Erythroblast (primary cell): Measurements from ENCODE around the gene C2orf80.
A peak's percentile ranks its signal among the peaks of the same experiment; 100 is the strongest.
"Not testable (repeated sequence)": the region's sequence is repeated elsewhere in the genome, so short reads cannot be mapped to it uniquely, and the experiment has no call there.

Experiments used
- DNase-seq, 2 experiments: peaks; one replicate each; lab custom pipeline; 2025; lab: John Stamatoyannopoulos, UW
- GATA1 ChIP-seq: IDR thresholded peaks from 2 replicates; pipeline ENCODE4 v1.6.1; 2011; ENCODE audit warnings: low read depth, mild to moderate bottlenecking, control low read depth, low read length, moderate library complexity
- POLR2A ChIP-seq: IDR thresholded peaks from 2 replicates; pipeline ENCODE4 v1.6.1; 2011; ENCODE audit warnings: mild to moderate bottlenecking, low read length

The C2orf80 gene

DNA sequence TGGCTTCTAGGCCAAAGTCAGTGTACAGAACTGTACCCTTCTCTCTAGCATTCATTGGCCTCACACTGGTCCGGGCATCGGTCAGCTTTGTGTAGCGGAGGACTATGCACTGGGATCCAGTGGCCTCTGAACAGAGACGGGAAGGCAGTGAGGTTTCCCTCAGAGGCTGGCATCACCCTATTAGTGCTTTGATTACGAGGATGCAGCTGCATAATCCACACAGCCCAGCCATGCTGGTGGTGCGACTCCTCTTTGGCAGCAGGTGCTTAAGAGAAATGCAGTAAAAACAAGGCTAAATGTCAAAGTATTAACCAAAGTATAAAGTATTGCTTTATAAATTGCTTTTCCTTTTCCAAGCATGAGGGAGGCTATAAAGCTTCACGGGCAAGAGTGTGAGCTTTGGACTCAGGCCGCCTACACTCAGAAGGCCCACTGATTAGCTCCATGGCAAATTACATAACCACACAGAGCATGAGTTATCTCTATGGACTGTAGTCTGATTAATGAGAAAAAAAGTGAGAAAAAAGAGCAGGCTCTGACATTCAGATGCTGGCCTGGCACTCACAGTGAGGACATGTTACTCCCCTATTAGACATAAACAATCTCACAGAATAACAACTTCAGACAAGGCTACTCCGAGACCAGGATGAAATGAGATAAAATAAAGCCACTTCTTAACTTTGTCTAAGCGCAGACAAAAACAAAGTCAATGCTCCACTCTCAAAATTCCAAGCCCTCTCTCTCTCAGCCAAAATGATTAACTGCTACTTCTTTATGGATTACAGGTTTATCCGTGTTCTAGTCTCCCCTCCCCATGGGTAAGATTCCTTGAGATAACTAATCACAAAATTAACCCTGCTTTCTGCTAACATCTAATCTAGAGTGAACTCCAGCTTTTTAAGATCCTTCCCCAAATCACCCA lies 53.8 kb downstream of the C2orf80 start:
- no peak for DNase-seq
- TF ChIP-seq POLR2A, result no peak
- TF ChIP-seq GATA1, result no peak

DNA sequence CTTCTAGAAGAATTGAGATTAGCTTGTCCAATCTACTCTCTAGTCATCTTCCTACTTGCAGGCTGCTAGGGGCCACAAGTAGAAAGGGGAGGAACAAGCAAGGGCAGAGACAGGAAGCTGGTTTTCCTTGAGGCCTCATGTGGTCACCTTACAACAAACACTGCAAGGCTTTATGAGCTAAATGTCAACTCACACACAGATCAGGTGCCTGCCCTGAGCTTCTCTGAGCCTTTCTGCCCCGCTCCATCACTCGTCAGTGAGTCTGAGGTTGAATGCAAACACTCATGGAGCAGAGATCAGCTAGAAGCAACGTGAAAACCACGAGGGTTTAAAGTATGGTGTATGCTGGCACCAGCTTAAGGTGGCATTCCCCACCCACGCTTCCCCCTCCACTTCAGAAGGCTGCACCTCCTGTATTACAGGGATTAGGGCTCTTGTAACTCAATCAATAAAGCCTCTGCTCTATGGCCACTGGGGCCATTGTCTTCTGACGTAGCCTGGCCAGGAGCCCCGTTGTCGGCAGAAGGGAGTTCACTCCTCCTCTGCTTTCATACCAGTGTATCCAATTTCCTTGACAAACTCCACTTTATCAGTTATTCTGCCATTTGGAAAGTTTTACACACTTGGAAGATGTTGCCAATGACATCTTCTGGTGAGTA lies 54.8 kb downstream of the C2orf80 start:
- DNase-seq, result no peak
- TF ChIP-seq GATA1 (no peak), POLR2A (no peak)

GRCh38 chr2:208130712-208131110 lies 59.1 kb downstream of the C2orf80 start:
- no peak for DNase-seq
- TF ChIP-seq GATA1 (no peak), POLR2A (no peak)

GRCh38 chr2:208129744-208130711 lies 59.8 kb downstream of the C2orf80 start, which contains the start of gene CRYGC:
Gene CRYGC (minus strand): TSS chr2:208129828. CDS start chr2:208129792, 36 bp downstream.
- DNase-seq, result no peak

GRCh38 chr2:208128136-208128535 lies 61.7 kb downstream of the C2orf80 start:
- TF ChIP-seq POLR2A (no peak), GATA1 (no peak)
- DNase-seq, result no peak

More at GRCh38 chr2:208129744-208130711, 59.8 kb downstream of the C2orf80 start, which contains the start of gene CRYGC:
- TF ChIP-seq GATA1, result no peak
- TF ChIP-seq POLR2A, result no peak

DNA sequence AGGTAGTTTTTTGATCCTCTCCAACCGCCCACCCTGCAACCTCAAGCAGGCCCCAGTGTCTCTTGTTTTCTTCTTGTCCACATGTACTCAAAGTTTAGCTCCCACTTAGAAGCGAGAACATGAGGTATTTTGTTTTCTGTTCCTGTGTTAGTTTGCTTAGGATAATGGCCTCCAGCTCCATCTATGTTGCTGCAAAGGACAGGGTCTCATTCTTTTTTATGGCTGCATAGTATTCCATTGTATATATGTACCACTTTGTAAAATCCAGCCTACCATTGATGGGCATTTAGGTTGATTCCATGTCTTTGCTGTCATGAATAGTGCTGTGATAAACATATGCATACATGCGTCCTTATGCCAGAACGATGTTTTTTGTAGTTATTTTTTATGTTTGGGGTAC lies 62.7 kb downstream of the C2orf80 start:
- TF ChIP-seq GATA1, result no peak
- DNase-seq, result no peak

DNA sequence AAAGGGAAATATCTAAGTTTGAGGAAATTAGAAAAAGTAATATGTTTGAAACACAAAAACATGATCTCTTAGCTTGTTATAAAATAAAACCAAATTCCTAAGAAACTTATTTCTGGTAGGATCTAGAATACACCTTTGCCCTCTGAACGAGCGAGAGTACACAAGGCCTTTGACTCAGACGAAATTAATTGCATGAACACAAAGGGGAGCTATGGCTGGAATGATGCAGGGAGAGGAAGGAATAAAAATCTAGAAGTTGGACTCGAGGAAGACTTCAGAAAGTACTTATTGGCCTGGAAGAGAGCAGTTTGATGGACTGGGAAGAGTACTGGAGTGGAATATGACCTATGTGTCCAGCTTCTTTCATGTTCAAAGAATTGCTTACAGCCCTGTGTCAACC lies 64.6 kb downstream of the C2orf80 start:
- no peak for DNase-seq
- TF ChIP-seq GATA1 (no peak), POLR2A (no peak)

- DNase-seq, result peak; percentile 27 to 29
Measured at GRCh38 chr2:208124013-208124715, 65.7 kb downstream of the C2orf80 start, which contains the start of gene CRYGD. Gene CRYGD (minus strand): TSS chr2:208124524. CDS start chr2:208124473, 51 bp downstream.

DNA sequence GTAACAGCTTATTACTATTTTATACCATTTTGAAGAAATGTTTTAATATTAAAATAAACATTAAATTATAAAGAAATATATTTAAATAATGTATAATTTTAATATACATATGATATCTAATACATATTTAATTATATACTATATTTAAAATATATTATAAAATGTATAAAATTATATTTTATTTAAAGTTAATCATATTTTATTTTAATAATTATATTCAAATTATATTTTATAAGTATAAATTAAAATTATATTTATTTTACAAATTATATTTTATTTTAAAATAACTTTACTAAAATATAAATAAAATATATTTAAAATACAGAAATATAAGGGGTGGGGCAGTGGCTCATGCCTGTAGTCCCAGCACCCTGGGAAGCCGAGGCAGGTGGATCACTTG lies 67.6 kb downstream of the C2orf80 start:
- DNase-seq, result no peak
- TF ChIP-seq GATA1 (no peak), POLR2A (no peak)

- DNase-seq, result no peak
- TF ChIP-seq GATA1, result no peak
- no peak for TF ChIP-seq POLR2A
Measured at GRCh38 chr2:208118918-208119317, 70.9 kb downstream of the C2orf80 start.

- not testable (repeated sequence) for DNase-seq
Measured at GRCh38 chr2:208117390-208117789, 72.4 kb downstream of the C2orf80 start.
